Caco-2 (cell line): ENCODE data around the gene ATP9B. TPM values are rescaled to one million over a fixed set of nuclear protein-coding genes. Genes with fewer than 3 reads are reported as not detected.

Experiments
- BruUV-seq: library from RNA; stranded (reverse); fragments of 400-500 nt; replicated peaks from 2 replicates; lab custom pipeline; 2021; lab: Mats Ljungman, UMichigan
- CTCF ChIA-PET: fragments of 300-600 bp; sonication (Branson Sonifier 250); formaldehyde crosslinking; loops from one replicate; lab custom pipeline; 2022; ENCODE audit warnings: antibody characterized with exemption; lab: Charles Lee
- POLR2A ChIA-PET: fragments of 300-600 bp; sonication (Branson Sonifier 250); formaldehyde crosslinking; loops from one replicate; lab custom pipeline; 2022; ENCODE audit warnings: antibody characterized with exemption; lab: Charles Lee
- DNase-seq, 2 experiments: peaks; one replicate each; pipeline versions ENCODE4 v3.0.0 to v3.0.0-alpha.2; 2020 to 2022
- H3K27me3 ChIP-seq: replicated peaks from 2 replicates; pipeline ENCODE4 v1.6.0; 2011; ENCODE audit warnings: low read length; ENCODE audit not compliant: control insufficient read depth, insufficient read depth
- H3K36me3 ChIP-seq: 2 replicates; pipeline ENCODE4 v1.5.1; 2011; ENCODE audit warnings: low read length; ENCODE audit not compliant: control insufficient read depth, insufficient read depth
- H3K4me1 ChIP-seq: fragments of 250-450 bp; sonication (Bioruptor Pico); 2 replicates; pipeline ENCODE4 v1.5.1; 2020; ENCODE audit warnings: mild to moderate bottlenecking
- H3K4me3 ChIP-seq: 2 replicates; pipeline ENCODE4 v1.5.1; 2011; ENCODE audit warnings: low read depth, mild to moderate bottlenecking, control low read depth, low read length
- H3K9me3 ChIP-seq: fragments of 250-450 bp; sonication (Bioruptor Pico); 2 replicates; pipeline ENCODE4 v1.5.1; 2020; ENCODE audit warnings: mild to moderate bottlenecking, moderate library complexity
- H3K27ac Mint-ChIP-seq: one replicate; pipeline ENCODE4 v1.8.0; 2022; ENCODE audit warnings: mixed read lengths; ENCODE audit not compliant: unreplicated experiment
- H3K27me3 Mint-ChIP-seq: one replicate; pipeline ENCODE4 v1.8.0; 2022; ENCODE audit warnings: mixed read lengths; ENCODE audit not compliant: insufficient read depth, unreplicated experiment
- H3K36me3 Mint-ChIP-seq: one replicate; pipeline ENCODE4 v1.8.0; 2022; ENCODE audit warnings: mild to moderate bottlenecking, mixed read lengths; ENCODE audit not compliant: insufficient read depth, unreplicated experiment
- H3K4me1 Mint-ChIP-seq: one replicate; pipeline ENCODE4 v1.8.0; 2022; ENCODE audit warnings: low read depth, mixed read lengths; ENCODE audit not compliant: unreplicated experiment
- H3K4me3 Mint-ChIP-seq: one replicate; pipeline ENCODE4 v1.8.0; 2022; ENCODE audit warnings: mild to moderate bottlenecking, moderate library complexity, mixed read lengths; ENCODE audit not compliant: unreplicated experiment
- H3K9me3 Mint-ChIP-seq: one replicate; pipeline ENCODE4 v1.8.0; 2022; ENCODE audit warnings: mixed read lengths; ENCODE audit not compliant: unreplicated experiment
- intact Hi-C: fragments of 100-400 bp; cut with micrococcal nuclease; formaldehyde crosslinking; loops from one replicate; pipeline ENCODE4 v1.10.0; 2022; ENCODE audit not compliant: unreplicated experiment
- total RNA-seq: library from RNA; stranded (reverse); gene quantifications from 2 replicates; pipeline ENCODE4 v1.2.3, GENCODE V29; 2022
- TF ChIP-seq, protein P1 (sequence below), 2 experiments: fragments of 200-600 bp in 1 of 2; IDR thresholded peaks; 1 replicate in 1 of 2; 2 replicates in 1 of 2; pipeline versions ENCODE4 v1.5.1 to v1.8.0; 2011 to 2022; ENCODE audit warnings: antibody characterized with exemption in 1 of 2, control low read depth in 1 of 2, inconsistent platforms in 1 of 2, low read depth in 1 of 2, low read length in 1 of 2, mild to moderate bottlenecking in 1 of 2, moderate library complexity in 1 of 2; ENCODE audit not compliant: insufficient read depth in 1 of 2, severe bottlenecking in 1 of 2, unreplicated experiment in 1 of 2

The ATP9B gene
- total RNA-seq, 1 experiment from 2014 or later = 15.8 TPM

DNA sequence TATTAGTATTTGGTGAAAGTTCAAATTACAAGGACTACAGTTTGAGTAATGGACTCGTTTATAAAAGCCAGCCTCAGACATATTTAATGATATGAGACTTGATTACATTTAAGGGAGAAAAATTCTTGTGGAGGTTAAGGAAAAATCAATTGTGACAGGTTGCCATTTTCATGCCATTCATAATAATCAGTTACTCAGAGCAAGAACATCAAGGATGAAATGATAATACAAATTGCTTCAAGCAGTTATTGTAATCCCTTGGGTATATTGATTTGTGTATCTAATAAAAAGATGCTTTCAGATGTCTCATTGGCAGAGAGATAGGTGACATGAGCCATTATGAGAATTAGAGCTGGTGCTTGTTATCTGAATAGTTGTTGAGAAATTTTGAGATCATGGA is 153.6 kb downstream of the ATP9B start:
- no TSS peak for BruUV-seq
- POLR2A ChIA-PET = no interaction called here

DNA sequence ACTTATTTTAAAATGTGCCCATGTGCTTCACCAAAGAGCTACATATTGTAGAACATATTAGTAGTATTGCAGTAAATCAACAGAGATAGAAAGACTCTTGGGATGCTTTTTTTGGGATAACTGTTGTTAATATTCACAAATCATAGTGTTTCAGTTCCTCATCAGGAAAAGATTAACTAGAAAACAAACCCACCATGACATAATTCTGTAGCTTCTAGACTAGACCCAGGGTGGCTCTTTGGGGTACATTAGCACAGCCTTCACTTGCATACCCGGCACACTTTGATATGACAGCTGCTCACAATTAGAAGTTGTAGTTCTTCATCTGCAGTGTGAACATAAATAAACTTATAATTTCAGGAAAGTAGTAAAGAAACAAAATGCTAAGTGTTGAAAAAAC is 154.2 kb downstream of the ATP9B start:
- H3K27me3 ChIP-seq = no peaks in the 10 kb centered on the region
- no peaks in the 10 kb centered on the region for H3K9me3 ChIP-seq
- Mint-ChIP-seq H3K4me1 (no peaks in the 10 kb centered on the region), H3K9me3 (no peaks in the 10 kb centered on the region), H3K27ac (no peak overlapping the region), H3K4me3 (no peak overlapping the region), H3K27me3 (no peaks in the 10 kb centered on the region), H3K36me3 (peaks cover 6% of the 10 kb centered on the region)
- intact Hi-C loops = no loop called here
- DNase-seq = no peak
- no TSS peak for BruUV-seq
- no peak overlapping the region for H3K4me3 ChIP-seq
- H3K4me1 ChIP-seq = no peaks in the 10 kb centered on the region
- TF ChIP-seq, protein P1, sequence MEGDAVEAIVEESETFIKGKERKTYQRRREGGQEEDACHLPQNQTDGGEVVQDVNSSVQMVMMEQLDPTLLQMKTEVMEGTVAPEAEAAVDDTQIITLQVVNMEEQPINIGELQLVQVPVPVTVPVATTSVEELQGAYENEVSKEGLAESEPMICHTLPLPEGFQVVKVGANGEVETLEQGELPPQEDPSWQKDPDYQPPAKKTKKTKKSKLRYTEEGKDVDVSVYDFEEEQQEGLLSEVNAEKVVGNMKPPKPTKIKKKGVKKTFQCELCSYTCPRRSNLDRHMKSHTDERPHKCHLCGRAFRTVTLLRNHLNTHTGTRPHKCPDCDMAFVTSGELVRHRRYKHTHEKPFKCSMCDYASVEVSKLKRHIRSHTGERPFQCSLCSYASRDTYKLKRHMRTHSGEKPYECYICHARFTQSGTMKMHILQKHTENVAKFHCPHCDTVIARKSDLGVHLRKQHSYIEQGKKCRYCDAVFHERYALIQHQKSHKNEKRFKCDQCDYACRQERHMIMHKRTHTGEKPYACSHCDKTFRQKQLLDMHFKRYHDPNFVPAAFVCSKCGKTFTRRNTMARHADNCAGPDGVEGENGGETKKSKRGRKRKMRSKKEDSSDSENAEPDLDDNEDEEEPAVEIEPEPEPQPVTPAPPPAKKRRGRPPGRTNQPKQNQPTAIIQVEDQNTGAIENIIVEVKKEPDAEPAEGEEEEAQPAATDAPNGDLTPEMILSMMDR (IDR thresholded peaks at IDR 0.05; ENCODE audit: insufficient read depth in 1 of 2, low read depth in 1 of 2, low read length in 1 of 2, severe bottlenecking in 1 of 2, unreplicated experiment in 1 of 2) = no peak
- CTCF ChIA-PET = no interaction called here
- POLR2A ChIA-PET = no interaction called here
- H3K36me3 ChIP-seq = no peaks in the 10 kb centered on the region

More for the DNA sequence above, 153.6 kb downstream of the ATP9B start:
- Mint-ChIP-seq H3K4me1 (no peaks in the 10 kb centered on the region), H3K27ac (no peak overlapping the region), H3K4me3 (no peak overlapping the region), H3K27me3 (no peaks in the 10 kb centered on the region), H3K36me3 (peaks cover 6% of the 10 kb centered on the region), H3K9me3 (no peaks in the 10 kb centered on the region)
- CTCF ChIA-PET = no interaction called here
- no peak for DNase-seq
- Histone ChIP-seq H3K36me3 (no peaks in the 10 kb centered on the region), H3K9me3 (no peaks in the 10 kb centered on the region), H3K27me3 (no peaks in the 10 kb centered on the region), H3K4me1 (no peaks in the 10 kb centered on the region), H3K4me3 (no peak overlapping the region)
- TF ChIP-seq, protein P1 (IDR thresholded peaks at IDR 0.05; ENCODE audit: insufficient read depth in 1 of 2, low read depth in 1 of 2, low read length in 1 of 2, severe bottlenecking in 1 of 2, unreplicated experiment in 1 of 2) = no peak
- intact Hi-C loops = no loop called here

DNA sequence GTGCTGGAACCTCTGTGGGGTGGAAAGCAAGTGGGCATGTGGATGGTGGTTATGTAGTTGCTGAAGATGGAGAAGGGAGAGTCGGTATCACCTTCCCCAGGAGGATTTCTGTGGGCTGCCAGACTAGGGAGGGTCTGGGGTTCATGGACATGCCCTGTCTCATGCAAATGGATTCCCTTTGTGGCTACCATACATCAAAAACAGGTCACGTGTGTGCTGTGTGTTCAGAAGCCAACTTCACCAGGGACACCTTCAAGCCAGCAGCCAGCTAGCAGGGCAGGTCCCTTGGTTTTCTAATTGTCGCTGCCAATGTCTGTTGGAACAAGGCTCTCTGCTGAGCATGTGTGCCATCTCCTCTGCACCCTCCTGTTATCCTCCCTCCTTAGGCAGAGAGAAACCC is 155.2 kb downstream of the ATP9B start:
- no peak overlapping the region for H3K27ac Mint-ChIP-seq
- no TSS peak for BruUV-seq
- Histone ChIP-seq H3K9me3 (no peaks in the 10 kb centered on the region), H3K4me1 (no peaks in the 10 kb centered on the region), H3K27me3 (no peaks in the 10 kb centered on the region), H3K4me3 (no peak overlapping the region), H3K36me3 (no peaks in the 10 kb centered on the region)
- ChIA-PET CTCF (no interaction called here), POLR2A (no interaction called here)
- no peaks in the 10 kb centered on the region for H3K9me3 Mint-ChIP-seq
- H3K36me3 Mint-ChIP-seq = no peaks in the 10 kb centered on the region
- no peak overlapping the region for H3K4me3 Mint-ChIP-seq
- intact Hi-C loops = no loop called here
- TF ChIP-seq, protein P1 (IDR thresholded peaks at IDR 0.05; ENCODE audit: insufficient read depth in 1 of 2, low read depth in 1 of 2, low read length in 1 of 2, severe bottlenecking in 1 of 2, unreplicated experiment in 1 of 2) = no peak
- no peaks in the 10 kb centered on the region for H3K4me1 Mint-ChIP-seq
- no peak for DNase-seq
- no peaks in the 10 kb centered on the region for H3K27me3 Mint-ChIP-seq
